RKO (cell line): Measurements from ENCODE around the gene MIB2.
"Not testable (repeated sequence)": the region's sequence is repeated elsewhere in the genome, so short reads cannot be mapped to it uniquely, and the experiment has no call there.

Experiments
- DNase-seq: peaks from one replicate; pipeline ENCODE4 v3.0.0-alpha.2; 2016; ENCODE audit warnings: low spot score

MIB2 gene

GRCh38 chr1:1627261-1627828 is 12.0 kb downstream of the MIB2 start:
- DNase-seq: no peak

DNA sequence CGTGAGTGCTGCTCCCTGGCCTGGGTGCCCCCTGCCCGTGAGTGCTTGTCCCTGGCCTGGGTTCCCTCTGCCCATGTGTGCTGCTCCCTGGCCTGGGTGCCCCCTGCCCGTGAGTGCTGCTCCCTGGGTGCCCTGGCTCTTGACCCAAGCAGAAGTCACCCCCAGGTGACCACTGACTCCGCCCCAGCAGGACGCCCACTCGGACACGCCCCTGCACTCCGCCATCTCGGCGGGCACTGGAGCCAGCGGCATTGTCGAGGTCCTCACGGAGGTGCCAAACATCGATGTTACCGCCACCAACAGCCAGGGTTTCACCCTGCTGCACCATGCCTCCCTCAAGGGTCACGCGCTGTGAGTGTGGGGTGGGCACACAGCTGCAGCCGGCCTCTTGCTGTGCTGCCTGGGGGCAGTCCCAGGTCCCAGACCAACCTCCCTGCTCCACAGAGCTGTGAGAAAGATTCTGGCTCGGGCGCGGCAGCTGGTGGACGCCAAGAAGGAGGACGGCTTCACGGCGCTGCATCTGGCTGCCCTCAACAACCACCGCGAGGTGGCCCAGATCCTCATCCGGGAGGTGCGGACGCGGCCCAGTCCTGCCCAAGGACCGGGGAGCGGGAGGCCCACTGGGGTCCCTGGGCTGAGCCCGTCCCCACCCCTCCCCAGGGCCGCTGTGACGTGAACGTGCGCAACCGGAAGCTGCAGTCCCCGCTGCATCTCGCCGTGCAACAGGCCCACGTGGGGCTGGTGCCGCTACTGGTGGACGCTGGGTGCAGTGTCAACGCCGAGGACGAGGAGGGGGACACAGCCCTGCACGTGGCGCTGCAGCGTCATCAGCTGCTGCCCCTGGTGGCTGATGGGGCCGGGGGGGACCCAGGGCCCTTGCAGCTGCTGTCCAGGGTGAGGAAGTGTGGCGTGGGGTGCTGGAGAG is 12.8 kb downstream of the MIB2 start:
- DNase-seq: no peak

DNA sequence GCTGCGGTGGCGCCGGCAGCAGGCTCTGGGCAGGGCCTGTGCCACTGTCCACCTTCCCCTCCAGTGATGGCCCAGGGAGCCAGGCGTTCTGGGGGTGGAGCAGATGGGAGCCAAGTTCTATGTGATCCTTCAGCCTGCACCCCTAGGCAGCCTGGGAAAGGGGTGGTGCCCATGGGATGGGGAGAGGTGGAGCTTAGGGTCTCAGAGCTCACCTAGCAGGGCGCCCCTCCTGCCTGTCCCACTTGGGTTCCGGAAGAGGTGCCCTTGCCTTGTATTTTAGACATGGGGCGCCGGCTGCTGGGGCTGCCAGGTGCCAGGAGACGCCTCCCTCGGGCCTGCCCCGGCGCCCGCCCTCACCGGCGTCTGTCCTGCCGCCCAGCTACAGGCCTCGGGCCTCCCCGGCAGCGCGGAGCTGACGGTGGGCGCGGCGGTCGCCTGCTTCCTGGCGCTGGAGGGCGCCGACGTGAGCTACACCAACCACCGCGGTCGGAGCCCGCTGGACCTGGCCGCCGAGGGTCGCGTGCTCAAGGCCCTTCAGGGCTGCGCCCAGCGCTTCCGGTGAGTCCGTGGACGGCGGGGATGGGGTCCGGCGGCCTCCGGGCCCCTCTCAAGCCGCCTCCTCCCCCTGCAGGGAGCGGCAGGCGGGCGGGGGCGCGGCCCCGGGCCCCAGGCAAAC is 13.6 kb downstream of the MIB2 start:
- DNase-seq: no peak

- no peak for DNase-seq
Observed at GRCh38 chr1:1629430-1630190, 14.3 kb downstream of the MIB2 start.

DNA sequence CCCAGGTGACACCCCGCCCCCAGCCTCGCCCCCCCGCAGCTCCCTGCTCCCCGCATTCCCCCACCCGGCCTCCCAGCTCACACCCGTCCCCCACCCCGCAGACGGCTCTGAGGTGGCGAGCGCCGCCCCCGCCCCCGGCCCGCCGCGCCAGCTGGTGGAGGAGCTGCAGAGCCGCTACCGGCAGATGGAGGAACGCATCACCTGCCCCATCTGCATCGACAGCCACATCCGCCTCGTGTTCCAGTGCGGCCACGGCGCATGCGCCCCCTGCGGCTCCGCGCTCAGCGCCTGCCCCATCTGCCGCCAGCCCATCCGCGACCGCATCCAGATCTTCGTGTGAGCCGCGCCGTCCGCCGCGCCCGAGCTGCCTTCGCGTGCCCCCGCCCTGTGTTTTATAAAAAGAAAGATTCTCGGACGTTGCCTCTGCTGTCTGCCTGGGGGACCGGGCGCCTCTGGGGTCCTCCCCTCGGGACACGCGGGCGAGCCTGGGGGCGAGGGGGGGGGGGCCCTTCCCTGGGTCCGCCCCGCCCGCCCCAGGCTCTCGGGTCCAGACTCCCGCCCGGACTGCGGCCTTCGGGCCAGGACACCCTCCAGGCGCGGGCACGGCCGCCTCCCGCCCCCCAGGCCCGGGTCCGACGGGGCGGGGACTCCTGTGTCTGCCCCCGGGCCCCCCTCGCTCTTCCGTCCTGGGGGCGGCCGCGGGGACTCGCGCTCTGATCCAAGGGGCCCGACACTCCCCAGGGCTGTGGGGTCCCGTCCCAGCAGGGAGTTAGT is 15.1 kb downstream of the MIB2 start:
- no peak for DNase-seq

DNA sequence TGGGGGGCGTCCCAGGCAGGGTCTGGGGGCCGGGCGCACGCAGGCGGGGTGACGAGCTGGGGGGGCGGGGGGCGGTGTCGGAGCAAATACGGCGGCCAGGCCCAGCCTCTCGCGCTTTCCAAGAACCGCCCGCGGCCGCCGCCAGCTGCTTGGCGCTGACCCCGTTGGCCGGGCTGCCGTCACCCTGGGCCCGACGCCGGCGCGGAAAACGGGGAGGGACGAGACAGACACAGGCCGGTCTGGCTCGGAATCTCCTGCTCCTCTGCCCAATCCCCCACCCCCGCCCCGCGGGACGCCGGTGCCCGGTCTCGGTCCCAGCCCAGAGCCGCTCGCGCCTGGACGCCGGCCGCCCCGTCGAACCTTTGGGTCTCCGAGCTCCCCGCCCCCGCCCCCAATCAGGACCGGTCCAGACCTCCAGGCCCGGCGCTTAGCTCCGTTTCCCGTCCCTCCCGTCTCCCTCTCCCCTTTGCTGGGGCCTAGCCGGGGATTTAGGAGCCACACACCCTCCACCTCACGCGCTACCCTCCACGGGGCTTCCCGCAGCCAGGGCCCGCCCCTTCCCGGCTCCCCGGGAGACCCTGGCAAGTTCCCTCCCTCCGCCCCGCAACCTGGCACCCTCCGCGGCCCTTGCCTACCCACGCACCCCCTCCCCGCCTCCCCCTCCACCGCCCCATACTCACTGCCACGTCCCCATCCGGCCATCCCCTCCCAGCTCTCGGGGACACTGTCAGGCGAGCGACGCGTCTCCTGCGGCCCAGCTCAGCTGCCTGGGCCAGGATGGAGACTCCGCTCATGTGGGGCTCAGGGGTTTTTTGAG is 15.9 kb downstream of the MIB2 start:
- DNase-seq: no peak

GRCh38 chr1:1631782-1632420 is 16.6 kb downstream of the MIB2 start, which contains the start of gene MMP23B:
Gene MMP23B, plus strand, starts transcription at chr1:1632173. Its CDS starts 46 bp downstream, at chr1:1632219.
- no peak for DNase-seq

- not testable (repeated sequence) for DNase-seq
Observed at GRCh38 chr1:1633409-1633808, 18.1 kb downstream of the MIB2 start.

DNA sequence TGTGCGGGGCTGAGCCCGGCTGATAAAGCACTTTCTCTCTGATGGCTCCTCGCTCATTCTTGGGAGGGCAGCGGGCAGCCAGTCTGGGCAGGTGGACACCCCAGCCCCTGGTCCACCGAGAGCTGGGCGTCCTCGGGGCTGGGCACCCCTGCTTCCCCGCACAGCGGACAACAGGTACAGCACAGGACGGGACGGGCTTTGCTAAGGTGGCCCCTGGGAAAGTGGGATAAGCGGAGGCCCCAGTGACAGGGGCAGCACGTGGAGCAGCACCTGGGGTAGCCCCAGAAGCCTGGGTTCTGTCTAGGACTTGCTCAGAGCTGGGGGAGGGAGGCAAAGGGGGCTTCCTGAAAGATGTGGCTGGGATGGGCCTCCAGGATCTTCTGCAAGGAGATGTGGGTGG is 19.3 kb downstream of the MIB2 start:
- DNase-seq: not testable (repeated sequence)

- not testable (repeated sequence) for DNase-seq
Observed at GRCh38 chr1:1636621-1637478, 21.6 kb downstream of the MIB2 start.

DNA sequence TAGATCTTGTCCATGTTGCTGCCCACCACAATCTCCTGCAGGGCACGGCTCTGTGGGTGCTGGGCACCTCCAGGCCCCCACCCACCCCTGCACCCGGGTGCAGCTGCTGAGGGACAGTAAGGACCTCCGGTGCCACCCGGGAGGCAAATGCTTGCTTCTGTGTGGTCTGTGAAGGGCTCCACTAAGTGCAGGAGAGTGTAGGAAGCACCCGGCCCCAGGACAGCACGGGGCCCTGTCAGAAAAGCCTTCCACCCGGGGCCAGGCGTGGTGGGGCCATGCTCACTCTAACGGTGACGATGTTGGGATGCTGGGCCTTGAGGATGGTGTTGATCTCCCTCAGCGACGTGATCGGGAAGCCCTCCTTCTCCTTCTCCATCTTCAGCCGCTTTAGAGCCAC is 22.2 kb downstream of the MIB2 start:
- not testable (repeated sequence) for DNase-seq

GRCh38 chr1:1638528-1638927 is 23.2 kb downstream of the MIB2 start:
- not testable (repeated sequence) for DNase-seq

DNA sequence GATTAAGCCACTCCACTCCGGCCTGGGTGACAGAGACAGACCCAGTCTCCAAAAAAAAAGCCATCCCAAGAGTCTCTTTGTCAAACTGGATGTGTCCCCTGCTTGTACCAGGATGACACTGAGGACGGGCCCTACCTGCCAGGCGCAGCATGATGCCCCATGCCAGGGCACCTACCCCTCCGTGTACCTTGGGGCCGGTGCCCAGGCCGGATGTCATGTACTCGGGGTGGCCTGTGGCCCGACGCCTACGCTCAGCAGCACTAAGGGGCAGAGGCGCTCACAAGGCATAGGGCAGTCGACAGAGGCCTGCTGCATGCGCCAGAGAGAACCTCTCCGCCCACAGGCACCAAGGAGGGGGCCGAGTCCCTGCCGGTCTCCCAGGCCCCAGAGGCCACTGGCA is 24.1 kb downstream of the MIB2 start:
- not testable (repeated sequence) for DNase-seq

DNA sequence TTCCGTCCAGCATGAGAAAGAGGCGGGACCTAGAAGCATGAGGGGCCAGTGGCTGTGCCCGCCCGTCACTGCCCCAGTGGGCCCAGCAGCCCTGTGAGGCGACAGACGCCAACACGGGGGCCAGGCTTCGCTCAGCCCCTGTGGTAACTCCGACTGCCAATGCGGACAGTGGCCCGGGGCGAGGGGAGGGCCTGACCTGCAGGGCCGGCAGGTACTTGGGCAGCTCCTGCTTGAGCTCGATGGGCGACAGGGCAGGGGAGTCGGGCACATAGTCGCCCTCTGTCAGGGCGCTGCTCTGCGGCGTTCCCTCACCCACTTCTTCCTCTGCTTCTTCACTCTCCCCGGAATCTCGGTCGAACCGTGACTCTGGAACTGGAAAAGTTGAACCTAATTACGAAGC is 24.8 kb downstream of the MIB2 start:
- not testable (repeated sequence) for DNase-seq

GRCh38 chr1:1640711-1641461 is 25.6 kb downstream of the MIB2 start:
- not testable (repeated sequence) for DNase-seq

DNA sequence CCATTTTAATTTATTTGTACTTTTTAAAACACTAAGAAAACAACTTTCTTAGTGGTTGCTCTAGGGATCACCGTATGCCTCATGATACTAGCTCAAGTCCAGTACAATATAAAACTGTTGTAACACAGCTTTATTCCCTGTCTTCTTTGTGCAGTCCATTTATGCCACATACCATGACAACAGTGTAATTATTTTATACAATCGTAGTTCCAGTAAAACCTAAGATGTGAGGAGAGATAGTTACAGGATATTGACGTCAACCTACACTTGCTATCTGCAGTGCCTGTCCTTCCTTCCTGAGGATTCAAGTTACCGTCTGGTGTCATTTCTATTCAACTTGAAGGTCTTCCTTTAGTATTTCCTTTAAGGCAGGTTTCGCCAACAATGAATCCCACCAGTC is 31.0 kb downstream of the MIB2 start:
- not testable (repeated sequence) for DNase-seq

GRCh38 chr1:1647567-1648241 is 32.4 kb downstream of the MIB2 start:
- not testable (repeated sequence) for DNase-seq

GRCh38 chr1:1648265-1648664 is 33.0 kb downstream of the MIB2 start:
- DNase-seq: not testable (repeated sequence)
